GM18520 (cell line): ENCODE data around the gene FBXL7.

Experiments used
- ATAC-seq: cut with Tn5 transposase; IDR thresholded peaks from one replicate; pipeline ENCODE4 v1.9.1; 2021; ENCODE audit not compliant: unreplicated experiment

The FBXL7 gene

GRCh38 chr5:15932066-15932465 lies 432.1 kb downstream of the FBXL7 start:
- no peak for ATAC-seq

- ATAC-seq = no peak
These were observed 433.6 kb downstream of the FBXL7 start for GRCh38 chr5:15933259-15934207.

GRCh38 chr5:15936505-15937245 lies 436.7 kb downstream of the FBXL7 start:
- ATAC-seq = no peak

GRCh38 chr5:15937708-15938107 lies 437.7 kb downstream of the FBXL7 start:
- ATAC-seq = no peak

GRCh38 chr5:15938186-15938585 lies 438.2 kb downstream of the FBXL7 start:
- no peak for ATAC-seq

GRCh38 chr5:15938961-15939360 lies 439.0 kb downstream of the FBXL7 start:
- ATAC-seq = no peak

GRCh38 chr5:15940905-15941304 lies 440.9 kb downstream of the FBXL7 start:
- no peak for ATAC-seq

GRCh38 chr5:15943487-15943886 lies 443.5 kb downstream of the FBXL7 start:
- no peak for ATAC-seq

GRCh38 chr5:15946026-15946425 lies 446.0 kb downstream of the FBXL7 start:
- ATAC-seq = no peak

- no peak for ATAC-seq
These were observed 448.2 kb downstream of the FBXL7 start for GRCh38 chr5:15948190-15948589.

- ATAC-seq = no peak
These were observed 451.1 kb downstream of the FBXL7 start for GRCh38 chr5:15951126-15951525.

GRCh38 chr5:15951550-15951949 lies 451.6 kb downstream of the FBXL7 start:
- ATAC-seq = no peak

GRCh38 chr5:15956622-15957021 lies 456.6 kb downstream of the FBXL7 start:
- ATAC-seq = no peak

GRCh38 chr5:15957124-15957523 lies 457.1 kb downstream of the FBXL7 start:
- no peak for ATAC-seq

GRCh38 chr5:15959370-15960164 lies 459.6 kb downstream of the FBXL7 start:
- ATAC-seq = no peak

GRCh38 chr5:15966066-15966640 lies 466.2 kb downstream of the FBXL7 start:
- ATAC-seq = no peak

- ATAC-seq = no peak
These were observed 466.7 kb downstream of the FBXL7 start for GRCh38 chr5:15966651-15967050.

- ATAC-seq = no peak
These were observed 469.0 kb downstream of the FBXL7 start for GRCh38 chr5:15968993-15969392.

GRCh38 chr5:15977851-15978250 lies 477.9 kb downstream of the FBXL7 start:
- ATAC-seq = no peak

GRCh38 chr5:15980835-15981234 lies 480.9 kb downstream of the FBXL7 start:
- ATAC-seq = no peak

GRCh38 chr5:15983392-15983791 lies 483.4 kb downstream of the FBXL7 start:
- no peak for ATAC-seq
